NCI-H128 (cell line): ENCODE measurements around the gene FAM3D.

Experiments used
- DNase-seq: peaks from one replicate; lab custom pipeline; 2025; ENCODE audit not compliant: unreplicated experiment; lab: John Stamatoyannopoulos, UW

FAM3D gene

GRCh38 chr3:58628823-58629562 is 37.6 kb downstream of the FAM3D start:
- DNase-seq = no peak

DNA sequence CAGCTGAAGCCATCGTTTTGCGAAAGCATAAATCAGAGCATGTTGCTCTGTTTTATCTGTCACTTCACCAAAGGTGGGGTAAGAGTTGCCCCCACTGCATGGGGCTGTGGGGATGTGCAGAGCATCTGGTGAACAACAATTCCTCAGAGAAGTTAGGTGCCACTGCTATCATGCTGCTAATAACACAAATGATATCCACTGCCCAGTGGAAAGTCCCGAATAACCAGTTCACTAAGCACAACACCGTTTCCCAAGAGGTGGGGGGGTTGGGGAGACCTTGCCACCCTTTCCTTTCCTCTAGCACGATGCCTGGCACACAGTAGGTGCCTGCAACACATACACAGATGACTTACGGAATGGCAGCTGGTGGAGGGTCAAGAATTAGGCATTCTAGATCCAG is 38.6 kb downstream of the FAM3D start:
- no peak for DNase-seq

DNA sequence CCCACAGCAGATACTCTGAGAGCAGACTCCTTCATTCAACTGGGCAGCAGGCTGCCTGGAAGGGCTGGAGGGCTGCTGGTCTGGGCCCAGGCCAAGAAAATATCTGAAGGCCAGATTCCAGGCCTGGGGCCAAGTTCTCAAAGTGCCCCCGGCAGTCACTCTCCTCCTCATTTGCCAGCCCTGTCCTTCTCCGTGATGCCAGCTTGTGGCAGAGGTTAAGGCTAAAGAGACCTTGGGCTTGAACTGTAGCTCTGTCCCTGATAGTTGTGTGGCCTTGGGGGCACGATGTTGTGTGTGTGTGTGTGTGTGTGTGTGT is 39.0 kb downstream of the FAM3D start:
- DNase-seq = no peak

- no peak for DNase-seq
Observed at GRCh38 chr3:58626841-58627569, 39.6 kb downstream of the FAM3D start.

- no peak for DNase-seq
Observed at GRCh38 chr3:58625196-58625824, 41.3 kb downstream of the FAM3D start.

DNA sequence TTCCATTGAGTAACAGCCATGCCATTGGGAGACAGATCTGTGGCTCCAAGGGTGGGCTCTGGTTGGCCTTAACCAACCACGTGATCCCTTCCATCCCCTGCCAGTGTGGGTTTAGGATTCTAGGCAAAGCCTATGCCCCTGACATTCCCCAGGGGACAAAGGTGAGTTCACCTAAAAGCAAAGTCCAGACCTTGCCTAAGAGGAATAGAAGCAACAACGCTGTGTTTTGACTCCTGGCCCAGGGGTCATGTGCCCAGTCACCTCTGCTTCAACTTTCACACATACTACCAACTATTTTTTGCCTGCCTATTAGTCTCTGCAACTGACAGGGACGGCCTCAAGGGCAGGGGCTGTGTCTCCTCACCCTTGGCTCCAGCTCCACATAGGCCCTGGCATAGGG is 42.0 kb downstream of the FAM3D start:
- DNase-seq = no peak

GRCh38 chr3:58623961-58624360 is 42.6 kb downstream of the FAM3D start:
- DNase-seq = no peak

DNA sequence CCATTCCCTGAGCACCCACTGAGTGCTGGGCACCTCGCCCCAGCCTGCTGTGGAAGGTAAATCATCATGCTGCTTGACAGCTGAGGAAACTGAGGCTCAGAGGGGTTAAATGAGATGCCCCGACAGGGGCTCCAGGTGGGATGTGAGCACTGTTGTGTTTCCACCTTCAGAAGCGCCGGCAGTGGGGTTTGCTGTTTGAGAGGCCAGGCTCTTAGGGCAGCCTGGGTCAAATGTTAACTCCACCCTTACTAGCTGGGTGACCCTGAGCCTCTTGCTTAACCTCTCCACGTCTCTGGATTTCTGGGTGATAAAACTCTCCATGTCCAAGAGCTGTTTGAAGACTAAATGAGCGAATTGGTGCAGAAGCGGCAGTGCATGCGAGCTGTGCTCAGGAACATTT is 43.1 kb downstream of the FAM3D start:
- no peak for DNase-seq

DNA sequence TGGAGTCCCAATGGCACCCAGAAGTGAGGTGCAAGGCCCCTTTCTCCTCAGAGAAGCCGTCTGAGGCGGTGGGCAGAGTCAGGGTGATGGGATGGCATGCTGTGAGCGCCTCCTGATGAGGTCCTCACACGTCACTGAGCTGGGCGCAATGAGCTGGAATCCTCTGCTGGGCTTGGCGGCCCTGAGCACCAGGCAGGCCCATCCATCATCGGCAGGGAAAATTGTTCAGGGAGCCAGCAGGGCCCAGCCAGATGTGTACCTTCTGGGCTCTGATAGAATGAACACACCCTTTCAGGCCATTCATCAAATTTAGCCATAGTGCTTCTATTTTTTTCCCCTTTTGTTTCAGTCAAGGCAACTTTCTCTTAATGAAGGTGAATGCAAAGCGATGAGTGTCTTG is 43.7 kb downstream of the FAM3D start:
- DNase-seq = no peak

GRCh38 chr3:58622436-58622835 is 44.1 kb downstream of the FAM3D start:
- no peak for DNase-seq

GRCh38 chr3:58621086-58621830 is 45.3 kb downstream of the FAM3D start:
- DNase-seq = no peak

- DNase-seq = no peak
Observed at GRCh38 chr3:58620421-58620820, 46.2 kb downstream of the FAM3D start.

- no peak for DNase-seq
Observed at GRCh38 chr3:58617338-58617761, 49.2 kb downstream of the FAM3D start.

DNA sequence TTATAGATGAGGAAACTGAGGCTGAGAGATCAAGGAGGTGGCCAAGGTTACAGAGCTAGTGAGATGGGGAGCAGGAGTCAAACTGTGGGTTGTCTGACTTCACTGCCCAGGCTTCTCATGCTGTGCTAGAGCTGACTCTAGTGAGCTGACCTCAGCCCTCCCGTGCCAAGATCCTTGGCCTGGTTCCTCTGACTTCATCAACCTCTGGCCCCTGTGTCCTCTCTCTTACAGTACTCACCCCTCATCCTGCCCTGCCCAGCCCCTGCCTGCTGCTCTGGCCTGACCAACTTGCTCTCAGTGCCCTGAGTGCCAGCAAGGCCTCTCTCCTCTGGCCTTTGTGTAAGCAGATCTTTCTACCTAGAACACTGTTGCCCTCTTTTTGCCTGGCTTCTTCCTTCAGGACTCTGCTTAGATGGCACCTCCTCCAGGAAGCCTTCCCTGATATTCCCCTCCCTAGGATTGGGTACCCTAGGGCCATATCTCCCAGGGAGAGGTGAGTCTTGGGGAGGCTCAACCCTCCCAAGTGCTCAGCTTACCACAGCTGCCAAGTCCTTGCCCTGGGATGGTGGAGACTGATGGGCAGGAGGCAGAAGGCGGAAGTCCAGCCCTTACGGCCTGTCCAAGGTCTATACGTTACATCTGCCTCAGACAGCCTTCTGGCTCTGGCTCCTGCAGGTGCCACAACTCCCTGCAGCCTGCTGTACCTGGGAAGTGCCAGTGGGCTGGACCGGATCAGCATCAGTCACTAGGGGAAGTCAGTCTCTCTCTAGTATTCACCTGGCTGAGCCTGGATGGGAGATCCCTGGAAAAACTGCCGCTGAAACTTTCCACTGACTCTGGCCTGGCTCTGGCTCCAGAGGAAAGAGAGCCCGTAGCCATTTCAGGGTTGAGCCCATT is 53.1 kb downstream of the FAM3D start:
- DNase-seq = no peak

GRCh38 chr3:58612830-58613229 is 53.7 kb downstream of the FAM3D start:
- no peak for DNase-seq

GRCh38 chr3:58609990-58610389 is 56.6 kb downstream of the FAM3D start:
- no peak for DNase-seq

- no peak for DNase-seq
Observed at GRCh38 chr3:58608648-58609047, 57.9 kb downstream of the FAM3D start.

DNA sequence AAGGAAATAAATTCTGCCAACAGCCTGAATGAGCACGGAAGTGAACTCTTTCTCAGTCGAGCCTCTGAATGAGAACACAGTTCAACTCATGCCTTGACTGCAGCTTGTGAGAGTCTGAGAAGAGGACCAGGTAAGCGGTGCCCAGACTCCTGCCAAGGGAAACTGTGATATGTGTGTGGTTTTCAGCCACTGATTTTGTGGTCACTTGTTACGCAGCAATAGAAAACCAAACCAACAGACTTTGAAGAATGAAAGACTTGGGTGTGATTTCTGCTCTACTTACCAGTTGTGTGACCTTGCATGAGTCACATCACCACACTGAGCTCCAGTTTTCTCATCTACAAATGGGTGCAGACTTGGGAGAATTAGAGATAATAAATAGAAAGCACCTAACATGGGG is 58.8 kb downstream of the FAM3D start:
- DNase-seq = no peak

GRCh38 chr3:58606693-58607092 is 59.9 kb downstream of the FAM3D start:
- no peak for DNase-seq

DNA sequence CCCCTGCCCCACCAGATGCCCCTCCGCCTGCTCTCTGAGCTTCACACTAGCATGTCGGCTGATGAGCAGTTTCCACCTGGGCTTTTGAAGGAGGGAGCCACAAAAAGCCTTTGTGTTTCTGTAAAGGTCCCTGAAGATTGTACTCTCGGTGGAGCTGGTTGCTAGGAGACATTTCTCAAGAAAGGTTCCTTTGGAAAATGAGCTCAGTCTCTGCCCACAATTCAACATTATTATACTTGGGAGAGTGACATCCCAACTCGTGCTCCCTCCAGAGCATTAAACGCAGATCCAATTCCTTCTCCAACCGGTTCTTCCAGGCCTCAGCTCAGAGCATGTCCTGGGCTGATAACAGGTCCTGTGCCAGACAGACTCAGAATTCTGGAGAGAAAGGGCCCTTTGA is 62.5 kb downstream of the FAM3D start:
- no peak for DNase-seq

GRCh38 chr3:58603606-58604005 is 63.0 kb downstream of the FAM3D start:
- no peak for DNase-seq
